GM19468 (cell line): ENCODE results near the gene COL4A2.
"Not testable (repeated sequence)": the region's sequence is repeated elsewhere in the genome, so short reads cannot be mapped to it uniquely, and the experiment has no call there.

Source experiments
- ATAC-seq: cut with Tn5 transposase; IDR thresholded peaks from one replicate; pipeline ENCODE4 v1.9.1; 2021; ENCODE audit warnings: mild to moderate bottlenecking, moderate library complexity, moderate number of reproducible peaks; ENCODE audit not compliant: unreplicated experiment; ENCODE audit errors: extremely low read depth

COL4A2 gene

GRCh38 chr13:110477706-110478245 lies 170.7 kb downstream of the COL4A2 start:
- ATAC-seq, result no peak

GRCh38 chr13:110478405-110479214 lies 171.5 kb downstream of the COL4A2 start:
- no peak for ATAC-seq

GRCh38 chr13:110479215-110479545 lies 172.1 kb downstream of the COL4A2 start:
- ATAC-seq, result no peak

GRCh38 chr13:110479648-110480047 lies 172.6 kb downstream of the COL4A2 start:
- no peak for ATAC-seq

- ATAC-seq, result no peak
Observed at GRCh38 chr13:110480161-110480560, 173.1 kb downstream of the COL4A2 start.

DNA sequence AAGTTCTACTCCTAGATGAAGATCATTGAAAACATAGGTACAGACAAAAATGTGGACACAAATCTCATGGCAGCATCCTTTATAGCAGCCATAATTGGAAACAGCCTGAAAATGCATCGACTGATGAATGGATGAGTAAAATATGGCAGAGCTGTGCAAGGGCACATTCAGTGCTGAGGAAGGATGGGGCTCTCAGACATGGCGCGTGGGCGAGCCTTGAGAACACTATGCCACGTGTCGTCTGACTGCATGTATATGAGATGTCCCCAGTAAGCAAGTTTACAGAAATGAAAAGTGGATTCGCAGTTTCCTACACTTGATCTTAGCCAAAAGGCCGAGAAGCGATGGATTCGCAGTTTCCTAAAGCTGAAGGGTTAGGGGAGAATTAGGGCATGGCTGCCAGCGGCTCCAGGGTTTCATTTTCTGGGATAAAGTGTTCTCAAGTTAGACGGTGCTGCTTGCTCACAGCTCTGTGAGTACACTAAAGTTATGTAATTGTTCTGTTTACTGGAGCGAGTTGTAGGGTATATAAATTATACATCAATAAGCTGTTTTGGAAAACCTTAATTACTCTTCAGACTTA lies 176.4 kb downstream of the COL4A2 start:
- ATAC-seq, result no peak

GRCh38 chr13:110484290-110485048 lies 177.4 kb downstream of the COL4A2 start:
- ATAC-seq, result no peak

DNA sequence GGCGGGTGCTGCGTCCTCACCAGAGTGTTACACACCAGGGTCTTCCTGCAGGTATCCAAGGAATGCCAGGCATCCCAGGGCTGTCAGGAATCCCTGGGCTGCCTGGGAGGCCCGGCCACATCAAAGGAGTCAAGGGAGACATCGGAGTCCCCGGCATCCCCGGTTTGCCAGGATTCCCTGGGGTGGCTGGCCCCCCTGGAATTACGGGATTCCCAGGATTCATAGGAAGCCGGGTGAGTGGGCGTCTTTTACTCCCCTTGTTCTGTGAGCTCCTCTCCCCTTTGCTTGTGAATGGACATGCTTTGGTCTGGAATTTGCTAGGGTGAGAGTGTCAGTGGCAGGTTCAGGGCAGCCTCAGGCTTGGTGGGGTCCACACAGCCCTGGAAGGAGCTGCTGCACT lies 178.5 kb downstream of the COL4A2 start:
- ATAC-seq, result no peak

DNA sequence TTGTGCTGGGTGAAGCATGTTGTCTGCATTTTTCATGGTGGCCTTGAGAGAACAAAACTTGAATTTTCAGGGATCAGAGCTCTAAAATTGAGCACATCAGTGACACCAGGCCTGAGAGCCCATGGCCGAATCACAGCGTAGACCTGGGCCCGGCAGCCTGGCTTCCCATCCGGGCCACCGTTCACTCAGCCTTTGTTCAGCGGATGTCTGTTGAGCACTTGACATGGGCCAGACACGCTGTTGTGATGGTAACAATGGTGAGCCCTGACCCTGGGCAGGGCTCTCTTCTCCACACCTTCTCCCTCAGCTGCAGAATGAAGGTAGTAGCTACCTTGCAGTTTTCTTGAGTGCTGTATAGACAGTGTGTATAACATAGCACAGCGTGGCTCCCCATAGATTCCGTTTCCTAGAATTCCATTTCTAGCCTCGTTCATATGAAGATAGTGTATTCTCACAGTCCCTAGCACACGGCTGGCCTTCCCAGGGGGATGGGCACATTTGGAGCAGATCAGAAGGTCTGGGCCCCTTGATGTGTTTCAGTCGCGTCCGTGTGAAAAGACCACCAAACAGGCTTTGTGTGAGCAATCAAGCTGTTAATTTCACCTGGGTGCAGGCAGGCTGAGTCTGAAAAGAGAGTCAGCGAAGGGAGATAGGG lies 179.1 kb downstream of the COL4A2 start:
- no peak for ATAC-seq

- not testable (repeated sequence) for ATAC-seq
Observed at GRCh38 chr13:110486880-110487279, 179.8 kb downstream of the COL4A2 start.

GRCh38 chr13:110490009-110490770 lies 183.1 kb downstream of the COL4A2 start:
- ATAC-seq, result no peak

GRCh38 chr13:110491869-110492678 lies 185.0 kb downstream of the COL4A2 start:
- no peak for ATAC-seq

GRCh38 chr13:110492679-110493593 lies 185.9 kb downstream of the COL4A2 start:
- no peak for ATAC-seq

GRCh38 chr13:110493613-110494012 lies 186.5 kb downstream of the COL4A2 start:
- no peak for ATAC-seq

GRCh38 chr13:110495376-110495775 lies 188.3 kb downstream of the COL4A2 start:
- no peak for ATAC-seq

DNA sequence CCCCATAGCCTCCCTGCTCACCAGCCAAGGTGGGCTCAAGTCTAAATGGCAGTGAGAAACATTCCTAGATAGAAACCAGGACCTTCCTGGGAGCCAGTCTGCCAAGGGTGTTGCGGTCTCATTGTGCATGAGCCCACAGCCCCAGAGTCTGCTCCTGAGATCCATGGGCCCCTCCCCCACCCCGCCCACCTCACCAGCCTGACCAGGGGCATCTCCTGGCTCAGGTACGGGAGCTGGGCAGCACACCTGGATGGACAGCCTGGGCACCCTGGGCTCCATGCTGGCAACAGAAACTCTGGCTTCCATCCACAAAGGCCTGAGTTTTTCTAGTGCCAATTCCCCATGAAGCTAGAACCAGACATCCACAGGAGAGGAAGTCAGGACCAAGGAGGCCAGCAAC lies 188.8 kb downstream of the COL4A2 start:
- no peak for ATAC-seq

GRCh38 chr13:110496281-110496680 lies 189.2 kb downstream of the COL4A2 start:
- ATAC-seq, result no peak

DNA sequence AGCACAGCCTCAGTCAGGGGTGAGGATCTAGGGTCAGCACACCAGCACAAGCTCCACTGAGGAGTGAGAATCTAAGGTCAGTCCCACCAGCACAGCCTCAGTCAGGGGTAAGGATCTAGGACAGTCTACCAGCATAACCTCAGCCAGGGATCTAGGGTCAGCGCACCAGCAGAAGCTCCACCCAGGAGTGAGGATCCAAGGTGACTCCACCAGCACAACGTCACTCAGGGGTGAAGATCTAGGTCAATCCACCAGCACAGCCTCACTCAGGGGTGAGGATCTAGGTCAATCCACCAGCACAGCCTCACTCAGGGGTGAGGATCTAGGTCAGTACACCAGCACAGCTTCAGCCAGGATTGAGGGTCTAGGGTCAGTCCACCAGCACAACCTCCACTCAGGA lies 189.9 kb downstream of the COL4A2 start:
- no peak for ATAC-seq
